IMR-90 (cell line): Measurements from ENCODE around the gene LCNL1. TPM values are rescaled to one million over a fixed set of nuclear protein-coding genes. Genes with fewer than 3 reads are reported as not detected.

Experiments used
- ATAC-seq: fragments of 200-7000 bp; cut with Tn5 transposase; 2 replicates; pipeline ENCODE4 v1.9.1; 2020; ENCODE audit warnings: low read depth, mild to moderate bottlenecking, moderate library complexity
- BruUV-seq: library from RNA; stranded (reverse); fragments of 400-500 nt; replicated peaks from 2 replicates; lab custom pipeline; 2021; lab: Mats Ljungman, UMichigan
- CTCF ChIA-PET: fragments of 300-600 bp; formaldehyde crosslinking; extraction: SDS; loops from one replicate; lab custom pipeline; 2021; ENCODE audit warnings: antibody characterized with exemption; lab: Yijun Ruan, JAX
- POLR2A ChIA-PET: fragments of 300-600 bp; sonication (Branson Sonifier 250); formaldehyde crosslinking; loops from one replicate; lab custom pipeline; 2022; ENCODE audit warnings: antibody characterized with exemption; ENCODE audit not compliant: unreplicated experiment; lab: Charles Lee
- DNase-seq: peaks from one replicate; pipeline ENCODE4 v3.0.0; 2013
- H2AFZ ChIP-seq: replicated peaks from 2 replicates; pipeline ENCODE3; 2013; ENCODE audit warnings: low read length, mild to moderate bottlenecking; ENCODE audit not compliant: poor library complexity
- H2AK5ac ChIP-seq: 2 replicates; pipeline ENCODE4 v1.6.1; 2013; ENCODE audit warnings: low read depth, low read length, inconsistent platforms
- H2AK9ac ChIP-seq: replicated peaks from 2 replicates; pipeline ENCODE3; 2013; ENCODE audit warnings: mild to moderate bottlenecking, low read depth, low read length, moderate library complexity; ENCODE audit not compliant: poor library complexity
- H2BK120ac ChIP-seq: 2 replicates; pipeline ENCODE4 v1.6.1; 2013; ENCODE audit warnings: low read depth, low read length, inconsistent platforms
- H2BK15ac ChIP-seq: 3 replicates; pipeline ENCODE4 v1.6.1; 2013; ENCODE audit warnings: low read depth, low read length, inconsistent platforms
- H2BK20ac ChIP-seq: 2 replicates; pipeline ENCODE4 v1.6.1; 2013; ENCODE audit warnings: low read depth, mild to moderate bottlenecking, inconsistent platforms, low read length, moderate library complexity
- H2BK5ac ChIP-seq: 2 replicates; pipeline ENCODE4 v1.6.1; 2013; ENCODE audit warnings: mild to moderate bottlenecking, low read depth, low read length, inconsistent platforms; ENCODE audit not compliant: poor library complexity, severe bottlenecking
- H3K14ac ChIP-seq: replicated peaks from 2 replicates; pipeline ENCODE4 v1.6.1; 2013; ENCODE audit warnings: low read depth, low read length, inconsistent platforms
- H3K18ac ChIP-seq: 2 replicates; pipeline ENCODE4 v1.6.1; 2013; ENCODE audit warnings: low read depth, low read length, control low read depth
- H3K23ac ChIP-seq: 2 replicates; pipeline ENCODE4 v1.6.1; 2013; ENCODE audit warnings: low read depth, low read length, inconsistent platforms
- H3K27ac ChIP-seq: 2 replicates; pipeline ENCODE4 v1.5.1; 2013; ENCODE audit warnings: mild to moderate bottlenecking, control low read depth, low read length; ENCODE audit not compliant: insufficient read depth
- H3K27me3 ChIP-seq: 2 replicates; pipeline ENCODE4 v1.6.1; 2013; ENCODE audit warnings: low read length; ENCODE audit not compliant: control insufficient read depth, insufficient read depth
- H3K36me3 ChIP-seq: 2 replicates; pipeline ENCODE4 v1.6.1; 2013; ENCODE audit warnings: low read length, mixed read lengths; ENCODE audit not compliant: control insufficient read depth, insufficient read depth
- H3K4ac ChIP-seq: 2 replicates; pipeline ENCODE4 v1.6.1; 2013; ENCODE audit warnings: low read depth, low read length, inconsistent platforms
- H3K4me1 ChIP-seq: 2 replicates; pipeline ENCODE4 v1.6.1; 2013; ENCODE audit warnings: low read length, mixed read lengths; ENCODE audit not compliant: control insufficient read depth, insufficient read depth
- H3K4me2 ChIP-seq: 2 replicates; pipeline ENCODE4 v1.6.1; 2013; ENCODE audit warnings: low read depth, mild to moderate bottlenecking, control low read depth, low read length, moderate library complexity
- H3K4me3 ChIP-seq: 2 replicates; pipeline ENCODE4 v1.5.1; 2013; ENCODE audit warnings: low read depth, mild to moderate bottlenecking, control low read depth, low read length, moderate library complexity; ENCODE audit not compliant: insufficient read depth
- H3K56ac ChIP-seq: 2 replicates; pipeline ENCODE4 v1.6.1; 2013; ENCODE audit warnings: low read length, inconsistent platforms; ENCODE audit not compliant: insufficient read depth; ENCODE audit errors: extremely low read depth
- H3K79me1 ChIP-seq, 2 experiments: 2 replicates each; pipeline ENCODE4 v1.6.1; 2013; ENCODE audit warnings: low read length in 2 of 2, inconsistent platforms in 1 of 2, low read depth in 1 of 2
- H3K9ac ChIP-seq: 2 replicates; pipeline ENCODE4 v1.6.1; 2013; ENCODE audit warnings: low read depth, low read length, control low read depth
- H3K9me1 ChIP-seq: 2 replicates; pipeline ENCODE4 v1.6.1; 2013; ENCODE audit warnings: low read length, inconsistent platforms; ENCODE audit not compliant: insufficient read depth
- H3K9me3 ChIP-seq: 2 replicates; pipeline ENCODE4 v1.6.1; 2013; ENCODE audit warnings: low read length; ENCODE audit not compliant: control insufficient read depth, insufficient read depth
- H4K20me1 ChIP-seq: 2 replicates; pipeline ENCODE4 v1.6.1; 2013; ENCODE audit warnings: low read length, inconsistent platforms; ENCODE audit not compliant: insufficient read depth
- H4K5ac ChIP-seq: 2 replicates; pipeline ENCODE4 v1.6.1; 2013; ENCODE audit warnings: mild to moderate bottlenecking, low read depth, low read length, control low read depth
- H4K8ac ChIP-seq, 2 experiments: 2 replicates each; pipeline ENCODE4 v1.6.1; 2013; ENCODE audit warnings: low read depth in 2 of 2, low read length in 2 of 2, control low read depth in 1 of 2, inconsistent platforms in 1 of 2
- H4K91ac ChIP-seq: 2 replicates; pipeline ENCODE4 v1.6.1; 2013; ENCODE audit warnings: low read depth, low read length, inconsistent platforms; ENCODE audit not compliant: insufficient read depth
- FOS ChIP-seq: fragments of 150-350 bp; IDR thresholded peaks from 2 replicates; pipeline ENCODE4 v1.6.1; 2016; ENCODE audit warnings: low read depth, low read length
- MAFK ChIP-seq: IDR thresholded peaks from 2 replicates; pipeline ENCODE4 v1.6.1; 2012; ENCODE audit warnings: low read depth, low read length, improper control_type of control experiment
- MAZ ChIP-seq: IDR thresholded peaks from 2 replicates; pipeline ENCODE4 v1.6.1; 2012; ENCODE audit warnings: low read depth, mild to moderate bottlenecking, low read length, improper control_type of control experiment, moderate library complexity, borderline replicate concordance
- RCOR1 ChIP-seq: IDR thresholded peaks from 2 replicates; pipeline ENCODE4 v1.6.1; 2012; ENCODE audit warnings: mild to moderate bottlenecking, low read length, improper control_type of control experiment; ENCODE audit not compliant: insufficient replicate concordance
- SMC3 ChIP-seq: fragments of 150-350 bp; IDR thresholded peaks from 2 replicates; pipeline ENCODE4 v1.6.1; 2016; ENCODE audit warnings: low read depth, mild to moderate bottlenecking, antibody characterized with exemption, low read length, moderate library complexity
- WGBS, 2 experiments: methylation state at CpG; one replicate each; pipeline versions ENCODE4 v1.1.5 to v1.1.7; 2013; ENCODE audit warnings: missing lambda C conversion rate in 2 of 2; ENCODE audit not compliant: insufficient read length in 1 of 2; ENCODE audit errors: extremely low coverage in 2 of 2; 5-methylcytosine and 5-hydroxymethylcytosine counted together
- dilution Hi-C: fragments of 300-500 bp; cut with HindIII; formaldehyde crosslinking; loops from one replicate; pipeline ENCODE4 v1.14.3; 2018; ENCODE audit warnings: low sequenced_read_pairs; ENCODE audit not compliant: unreplicated experiment
- in situ Hi-C: fragments of 300-500 bp; cut with MboI; formaldehyde crosslinking; loops from 3 replicates; pipeline ENCODE4 v1.14.3; 2019; ENCODE audit warnings: low sequenced_read_pairs, inconsistent platforms, mixed read lengths
- intact Hi-C: fragments of 100-400 bp; cut with micrococcal nuclease; formaldehyde crosslinking; loops from 2 replicates; pipeline ENCODE4 v1.10.0; 2022
- polyA plus RNA-seq, 3 experiments: library from polyadenylated mRNA; depleted of rRNA; stranded (reverse); fragments of >200 nt; gene quantifications; 2 replicates each; pipeline ENCODE4 v1.2.3, GENCODE V29; 2012; ENCODE audit warnings: low replicate concordance in 1 of 3
- total RNA-seq: library from RNA; depleted of rRNA; stranded (reverse); fragments of >200 nt; gene quantifications from 2 replicates; pipeline ENCODE4 v1.2.3, GENCODE V29; 2012
- TF ChIP-seq, protein P1 (sequence below): fragments of 150-350 bp; IDR thresholded peaks from 2 replicates; pipeline ENCODE4 v1.6.1; 2017; ENCODE audit warnings: mild to moderate bottlenecking, antibody characterized with exemption, low read length, low read depth

The LCNL1 gene
- total and polyA plus RNA-seq, 2 of the 4 experiments (the other 2 are of a cell fraction), result 0.15 TPM; not detected in 1

GRCh38 chr9:136972335-136972734, 10.5 kb upstream of the LCNL1 start:
- no peak overlapping the region for H3K14ac ChIP-seq
- no peak overlapping the region for H2BK15ac ChIP-seq
- no peaks in the 10 kb centered on the region for H3K79me1 ChIP-seq
- POLR2A ChIA-PET, result no interaction called here
- no TSS peak for BruUV-seq
- CTCF ChIA-PET, result no interaction called here
- ATAC-seq, result no peak
- no peaks in the 10 kb centered on the region for H3K9me1 ChIP-seq
- H2BK20ac ChIP-seq, result no peak overlapping the region
- H2AK9ac ChIP-seq, result no peak overlapping the region
- no peak overlapping the region for H2BK5ac ChIP-seq
- no peak overlapping the region for H3K23ac ChIP-seq
- H3K9me3 ChIP-seq, result no peaks in the 10 kb centered on the region
- 64% methylated on average over 5 of the region's 11 CpGs; no CpG with 5 or more reads in 1 of the 2 experiments for WGBS, 2 experiments
- H3K4me3 ChIP-seq, result no peak overlapping the region
- H3K4me2 ChIP-seq, result no peak overlapping the region
- no peak overlapping the region for H3K56ac ChIP-seq
- no peak for DNase-seq
- TF ChIP-seq FOS (no peak), SMC3 (no peak), RCOR1 (no peak), MAFK (no peak), MAZ (no peak)
- TF ChIP-seq, protein P1, sequence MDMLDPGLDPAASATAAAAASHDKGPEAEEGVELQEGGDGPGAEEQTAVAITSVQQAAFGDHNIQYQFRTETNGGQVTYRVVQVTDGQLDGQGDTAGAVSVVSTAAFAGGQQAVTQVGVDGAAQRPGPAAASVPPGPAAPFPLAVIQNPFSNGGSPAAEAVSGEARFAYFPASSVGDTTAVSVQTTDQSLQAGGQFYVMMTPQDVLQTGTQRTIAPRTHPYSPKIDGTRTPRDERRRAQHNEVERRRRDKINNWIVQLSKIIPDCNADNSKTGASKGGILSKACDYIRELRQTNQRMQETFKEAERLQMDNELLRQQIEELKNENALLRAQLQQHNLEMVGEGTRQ, result no peak
- no peak overlapping the region for H4K5ac ChIP-seq
- no peak overlapping the region for H3K9ac ChIP-seq
- H2AK5ac ChIP-seq, result no peak overlapping the region
- no peak overlapping the region for H2BK120ac ChIP-seq
- peaks cover 17% of the 10 kb centered on the region; the same call in 1 of the 2 replicates for H3K27me3 ChIP-seq
- H4K20me1 ChIP-seq, result no peaks in the 10 kb centered on the region
- H4K8ac ChIP-seq, result no peak overlapping the region
- no peak overlapping the region for H2AFZ ChIP-seq
- dilution Hi-C loops, result no loop called here
- H3K4ac ChIP-seq, result no peak overlapping the region
- no peak overlapping the region for H4K91ac ChIP-seq
- H3K18ac ChIP-seq, result no peak overlapping the region
- in situ Hi-C loops, result no loop called here
- intact Hi-C loops, result no loop called here
- peaks cover 5% of the 10 kb centered on the region; the same call in 1 of the 2 replicates for H3K4me1 ChIP-seq
- H3K36me3 ChIP-seq, result no peaks in the 10 kb centered on the region
- H3K27ac ChIP-seq, result no peak overlapping the region
